Activated gamma-delta T cell treated with anti-CD3 and anti-CD28 coated beads, Interleukin-2, amount 50 U/mL, for 16 hours (primary cell): Measurements from ENCODE around the gene MACO1.
"Not testable (repeated sequence)": the region's sequence is repeated elsewhere in the genome, so short reads cannot be mapped to it uniquely, and the experiment has no call there.

Source experiments
- DNase-seq: peaks from one replicate; pipeline ENCODE4 v3.0.0-alpha.2; 2020; ENCODE audit warnings: low read depth

Gene MACO1

DNA sequence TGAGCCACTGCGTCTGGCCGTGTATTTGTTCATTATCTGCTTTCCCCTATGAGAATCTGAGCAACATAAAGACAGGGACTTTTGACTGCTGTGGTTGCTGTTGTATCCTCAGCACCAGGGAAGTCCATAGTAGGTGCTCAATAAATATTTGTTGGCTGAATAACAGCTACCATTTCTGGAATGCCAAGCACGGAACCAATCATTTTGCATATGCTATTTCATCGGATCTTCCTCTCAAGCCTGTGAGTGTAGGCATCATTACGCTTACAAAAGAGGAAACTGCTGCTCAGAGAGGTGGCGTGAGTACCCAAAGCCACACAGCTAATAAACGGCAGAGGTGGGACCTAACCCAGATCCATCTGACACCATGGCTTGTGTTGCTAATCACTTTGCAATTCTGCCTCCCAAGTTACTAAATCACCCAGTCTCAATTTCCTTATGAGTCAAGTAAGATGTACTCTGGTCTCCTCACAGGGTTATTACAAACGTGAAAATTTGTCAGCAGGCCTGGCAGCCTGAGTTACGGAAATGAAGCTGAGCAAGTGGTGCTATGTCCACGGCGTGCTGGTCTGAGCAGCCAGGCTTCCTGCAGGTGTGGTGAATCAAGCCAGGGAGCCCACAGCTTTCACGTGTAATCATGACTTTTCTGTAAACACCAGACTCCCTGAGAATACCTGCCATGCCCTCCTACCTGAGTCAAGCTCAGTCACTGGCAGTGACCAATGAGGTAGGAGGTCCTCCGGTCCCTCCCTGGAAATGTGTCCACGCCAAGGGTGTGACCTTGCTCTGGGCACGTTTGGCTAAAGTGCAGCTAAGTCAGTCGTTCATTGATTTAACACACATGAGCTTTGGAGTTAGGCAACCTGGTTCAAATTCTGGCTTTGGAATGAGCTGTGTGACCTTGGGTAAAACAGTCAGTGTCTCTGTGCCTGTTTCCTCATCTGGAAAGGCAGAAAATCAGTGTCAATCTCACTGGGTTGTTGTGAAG lies 5.3 kb upstream of the MACO1 start:
- DNase-seq: no peak

GRCh38 chr1:25427696-25428095 lies 3.0 kb upstream of the MACO1 start:
- DNase-seq: no peak

- DNase-seq: no peak
These were observed 2.1 kb upstream of the MACO1 start for GRCh38 chr1:25428475-25429166.

DNA sequence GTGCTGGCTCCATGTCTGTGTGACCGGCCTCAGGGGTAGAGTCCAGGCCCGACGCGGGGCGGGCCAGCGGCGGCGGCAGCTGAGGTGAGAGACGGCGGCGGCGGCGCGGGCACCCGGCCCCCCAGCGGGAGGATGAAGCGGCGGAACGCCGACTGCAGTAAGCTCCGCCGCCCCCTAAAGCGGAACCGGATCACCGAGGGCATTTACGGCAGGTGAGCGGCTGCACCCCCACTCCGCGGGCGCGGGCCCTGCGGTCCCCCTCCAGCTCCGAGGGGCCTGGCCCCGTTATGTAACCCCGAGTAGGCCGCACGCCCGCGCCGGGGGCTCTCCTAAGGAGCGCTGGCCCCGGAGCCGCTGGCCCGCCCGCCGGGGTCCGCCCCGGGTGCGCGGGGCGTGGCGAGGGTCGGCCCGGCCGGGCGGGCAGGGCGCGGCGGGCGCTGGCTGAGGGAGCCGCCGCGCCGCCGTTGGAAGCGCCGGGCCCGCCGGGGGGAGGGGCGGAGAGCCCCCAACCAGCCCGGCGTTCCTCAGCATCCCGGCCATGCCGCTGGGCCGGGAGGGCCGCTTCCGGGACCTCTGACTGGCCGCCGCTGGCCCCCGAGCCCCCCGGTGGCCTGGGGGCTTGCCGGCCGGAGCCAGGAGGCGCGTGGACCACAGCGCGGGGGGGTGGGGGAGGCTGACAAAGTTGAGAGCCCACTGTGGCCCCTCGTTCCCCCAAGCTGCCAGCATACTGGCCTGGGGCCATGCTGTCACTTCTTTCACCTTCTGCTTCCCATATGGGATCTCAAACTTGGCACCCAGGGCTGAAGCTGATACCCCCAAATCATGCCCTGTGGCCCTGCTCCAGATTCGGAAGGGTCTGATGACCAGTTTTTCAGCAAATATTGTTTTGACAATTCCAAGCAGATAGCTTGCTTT lies 527 bp downstream of the MACO1 start:
- no peak for DNase-seq

GRCh38 chr1:25431955-25432719 lies 1.4 kb downstream of the MACO1 start:
- DNase-seq: no peak

GRCh38 chr1:25432749-25433388 lies 2.2 kb downstream of the MACO1 start:
- DNase-seq: no peak

DNA sequence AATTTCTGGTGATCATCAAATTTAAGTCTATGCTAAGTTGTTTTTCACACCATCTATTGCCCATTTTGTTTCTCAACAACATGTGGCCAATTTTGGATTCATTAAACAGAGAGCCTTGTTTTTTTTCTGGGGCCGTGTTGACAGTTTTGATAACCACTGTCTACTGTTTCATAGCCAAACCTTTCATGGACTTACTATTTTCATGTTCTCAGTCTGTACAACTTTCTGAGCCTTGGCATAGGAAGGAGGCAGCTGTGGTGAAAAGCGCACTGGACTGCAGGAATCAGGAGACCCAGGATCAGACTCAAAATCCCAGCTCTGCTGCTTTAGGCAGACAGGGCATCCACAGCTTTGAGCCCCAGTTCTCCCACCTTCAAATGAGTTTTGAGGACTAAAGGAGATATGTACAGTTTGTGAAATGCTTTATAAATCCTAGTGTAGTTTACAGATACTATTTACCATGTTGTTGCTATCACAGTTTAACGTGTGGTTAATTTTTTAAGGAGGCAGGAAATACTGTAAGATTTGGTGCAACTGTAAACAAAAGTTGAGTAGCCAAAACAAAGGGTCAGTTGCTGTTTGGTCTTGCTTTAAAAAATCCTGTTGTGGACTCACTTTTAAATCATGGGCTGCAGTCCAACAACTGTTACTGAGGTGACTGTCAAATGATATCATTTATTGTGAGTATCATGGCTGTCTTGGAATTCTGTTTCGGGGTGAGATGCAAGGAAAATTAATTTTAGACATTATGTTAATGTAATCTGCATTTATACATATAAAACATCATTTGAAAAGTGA lies 2.9 kb downstream of the MACO1 start:
- no peak for DNase-seq

GRCh38 chr1:25435397-25436108 lies 4.9 kb downstream of the MACO1 start:
- DNase-seq: no peak

- no peak for DNase-seq
These were observed 7.0 kb downstream of the MACO1 start for GRCh38 chr1:25437672-25438071.

GRCh38 chr1:25439287-25439686 lies 8.6 kb downstream of the MACO1 start:
- DNase-seq: no peak

DNA sequence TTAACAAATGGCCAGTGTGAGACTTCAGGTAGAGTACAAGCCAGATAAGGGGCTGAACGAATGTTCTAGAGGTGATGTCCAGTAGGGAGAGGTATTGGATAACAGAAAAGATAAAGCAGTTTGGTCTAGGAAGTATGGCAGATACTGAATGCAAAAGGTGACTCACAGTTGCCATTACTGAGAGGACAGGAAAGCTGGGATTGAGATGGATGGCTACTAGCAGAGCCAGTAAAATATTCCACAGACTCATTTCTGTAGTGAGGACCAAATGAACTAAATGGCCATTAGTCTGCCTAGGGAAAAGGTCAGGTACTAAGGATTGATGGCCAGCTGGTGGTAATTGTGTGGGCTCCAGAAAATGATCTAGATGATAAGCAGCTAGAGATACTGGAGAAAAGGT lies 11.5 kb downstream of the MACO1 start:
- no peak for DNase-seq

DNA sequence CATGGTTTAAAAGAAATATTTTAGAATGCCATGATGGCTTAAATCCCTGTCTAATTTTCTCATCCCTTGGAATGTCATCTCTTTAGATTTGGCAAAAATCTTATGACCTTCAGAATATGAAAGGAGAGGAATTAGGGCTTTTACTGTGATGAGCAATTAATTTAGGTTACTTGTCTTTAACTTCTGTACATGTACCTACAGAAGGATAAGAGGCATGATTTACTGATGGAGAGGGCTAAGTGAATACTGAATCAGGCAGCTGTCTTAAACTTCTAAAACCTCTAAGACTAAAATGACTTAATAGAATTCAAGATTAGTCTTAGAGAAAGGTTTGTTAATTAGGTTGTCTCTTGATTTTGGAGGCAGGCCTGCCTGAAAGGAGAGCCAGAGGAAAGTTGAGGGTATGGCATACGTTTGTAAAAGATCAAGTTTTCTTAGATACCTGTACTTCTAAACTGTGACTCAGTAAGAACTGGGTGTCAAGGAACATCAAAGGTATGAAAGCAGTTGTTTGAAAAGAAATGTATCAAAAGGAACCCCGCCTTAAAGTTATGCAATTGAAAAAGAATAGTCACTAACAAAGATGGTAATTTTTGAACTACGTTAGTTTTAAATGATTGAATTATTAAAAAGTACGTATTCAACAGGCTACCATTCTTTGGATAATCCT lies 12.5 kb downstream of the MACO1 start:
- DNase-seq: no peak

DNA sequence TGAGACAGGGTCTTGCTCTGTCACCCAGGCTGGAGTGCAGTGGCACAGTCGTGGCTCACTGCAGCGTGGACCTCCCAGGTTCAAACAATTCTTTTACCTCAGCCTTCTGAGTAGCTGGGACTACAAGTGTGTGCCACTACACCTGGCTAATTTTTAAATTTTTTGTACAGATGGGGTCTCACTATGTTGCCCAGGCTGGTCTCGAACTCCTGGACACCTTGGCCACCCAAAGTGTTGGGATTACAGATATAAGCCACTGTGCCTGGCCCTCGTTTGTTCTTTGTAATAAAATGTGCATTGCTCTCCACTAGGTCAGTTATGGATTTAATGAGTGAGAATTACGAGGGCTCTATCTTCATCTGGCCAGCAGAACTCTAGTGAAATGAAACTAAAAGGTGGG lies 13.9 kb downstream of the MACO1 start:
- not testable (repeated sequence) for DNase-seq

DNA sequence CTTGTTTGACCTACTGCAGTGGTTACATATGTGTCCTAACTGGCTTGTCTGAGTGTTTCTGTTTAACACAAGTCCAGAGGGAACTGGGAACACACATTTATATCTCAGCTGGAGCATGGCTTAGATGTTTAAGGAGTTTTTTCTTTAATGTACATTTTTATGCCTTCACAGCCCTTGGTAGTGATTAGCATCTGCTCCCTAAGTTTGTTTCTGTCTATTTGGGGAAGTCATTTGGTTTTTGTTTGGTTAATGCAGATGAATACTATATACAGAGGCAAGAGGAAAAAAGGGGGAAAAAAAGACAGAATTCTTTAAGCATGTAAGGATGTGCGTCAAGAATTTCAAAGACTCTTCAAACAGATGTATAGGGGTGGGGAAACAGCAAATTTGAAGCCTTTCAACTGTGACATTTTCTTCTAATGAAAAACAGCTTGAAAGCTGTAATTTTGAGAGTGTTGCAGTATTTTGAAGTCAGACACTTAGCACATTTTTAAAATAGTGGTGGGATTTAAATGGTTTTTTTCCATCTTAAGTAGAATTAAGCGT lies 15.4 kb downstream of the MACO1 start:
- no peak for DNase-seq

GRCh38 chr1:25447547-25447946 lies 16.9 kb downstream of the MACO1 start:
- no peak for DNase-seq

DNA sequence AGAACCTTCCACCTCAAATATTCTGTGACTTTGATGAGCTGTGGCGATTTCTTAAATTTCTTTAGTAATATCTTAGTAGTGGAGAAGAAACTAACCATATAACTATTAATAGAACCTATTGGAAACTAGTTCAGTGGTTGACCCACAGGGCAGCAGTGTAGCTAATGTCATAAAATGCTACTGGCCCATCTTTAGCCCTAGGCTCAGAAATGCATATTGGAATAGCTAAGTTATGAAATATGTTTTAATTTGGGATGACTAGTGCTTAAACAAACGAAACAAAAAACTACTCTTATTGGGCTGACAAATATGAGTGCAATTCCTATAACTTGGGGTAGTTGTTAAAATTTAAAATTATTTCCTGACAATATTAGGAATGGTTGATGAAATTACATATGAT lies 20.2 kb downstream of the MACO1 start:
- DNase-seq: no peak

GRCh38 chr1:25451908-25452307 lies 21.2 kb downstream of the MACO1 start:
- DNase-seq: no peak

GRCh38 chr1:25456502-25456901 lies 25.8 kb downstream of the MACO1 start:
- no peak for DNase-seq
